SH-SY5Y (cell line): ENCODE data around the gene DYNLL2.

Experiments
- GATA2 ChIP-seq: IDR thresholded peaks from 2 replicates; pipeline ENCODE4 v1.6.1; 2011; ENCODE audit warnings: mild to moderate bottlenecking, low read depth, low read length
- GATA3 ChIP-seq: IDR thresholded peaks from 2 replicates; pipeline ENCODE4 v1.6.1; 2011; ENCODE audit warnings: low read depth, mild to moderate bottlenecking, low read length, moderate library complexity

- no peak for TF ChIP-seq GATA2
- TF ChIP-seq GATA3: no peak
Observed at GRCh38 chr17:58092101-58092796, 9.0 kb downstream of the DYNLL2 start.
